GM12878 (cell line): ENCODE data around the gene RNF220. TPM values are rescaled to one million over a fixed set of nuclear protein-coding genes. Genes with fewer than 3 reads are reported as not detected.

Experiments
- ATAC-seq: fragments of 200-7000 bp; cut with Tn5 transposase; 3 replicates; pipeline ENCODE4 v1.9.1; 2020; ENCODE audit warnings: mild to moderate bottlenecking, moderate library complexity
- BruUV-seq: library from RNA; stranded (reverse); fragments of 400-500 nt; replicated peaks from 2 replicates; lab custom pipeline; 2021; lab: Mats Ljungman, UMichigan
- CTCF ChIA-PET: fragments of 300-600 bp; sonication (Branson Sonifier 250); formaldehyde crosslinking; extraction: SDS; loops from one replicate; lab custom pipeline; 2021; ENCODE audit warnings: inconsistent platforms; lab: Yijun Ruan, JAX
- POLR2A ChIA-PET: fragments of 350-600 bp; formaldehyde crosslinking; extraction: SDS; loops from one replicate; lab custom pipeline; 2021; ENCODE audit warnings: inconsistent platforms; lab: Charles Lee
- RAD21 ChIA-PET: fragments of 300-600 bp; sonication (Branson Sonifier 250); formaldehyde crosslinking; loops from one replicate; lab custom pipeline; 2023; ENCODE audit warnings: antibody characterized with exemption; ENCODE audit not compliant: unreplicated experiment; lab: Charles Lee
- SMC1A ChIA-PET: fragments of 300-600 bp; sonication (Branson Sonifier 250); formaldehyde crosslinking; loops from one replicate; lab custom pipeline; 2023; ENCODE audit not compliant: unreplicated experiment, uncharacterized antibody; lab: Charles Lee
- DNase-seq: peaks from one replicate; pipeline ENCODE4 v3.0.0-alpha.2; 2011; ENCODE audit warnings: low read depth, low spot score
- FAIRE-seq: peaks from 3 replicates; lab custom pipeline; 2011; peaks lifted over from hg19 to GRCh38; lab: Jason Lieb, UNC
- H2AFZ ChIP-seq: 2 replicates; pipeline ENCODE4 v1.6.0; 2011; ENCODE audit warnings: low read depth, low read length, control low read depth; ENCODE audit not compliant: control insufficient read depth
- H3K27ac ChIP-seq: 2 replicates; pipeline ENCODE4 v1.5.1; 2011; ENCODE audit warnings: control low read depth; ENCODE audit not compliant: control insufficient read depth, insufficient read depth
- H3K27me3 ChIP-seq, 2 experiments: replicated peaks in 1 of 2; 2 replicates each; pipeline versions ENCODE4 v1.6.0 to v1.6.1; 2011; ENCODE audit warnings: low read length in 1 of 2; ENCODE audit not compliant: control insufficient read depth in 2 of 2, insufficient read depth in 2 of 2
- H3K36me3 ChIP-seq, 2 experiments: 2 replicates each; pipeline ENCODE4 v1.5.1; 2011; ENCODE audit warnings: low read length in 1 of 2; ENCODE audit not compliant: control insufficient read depth in 2 of 2, insufficient read depth in 2 of 2
- H3K4me1 ChIP-seq: 2 replicates; pipeline ENCODE4 v1.6.1; 2011; ENCODE audit warnings: mild to moderate bottlenecking, low read length, moderate library complexity, mixed read lengths; ENCODE audit not compliant: control insufficient read depth, insufficient read depth
- H3K4me2 ChIP-seq: 2 replicates; pipeline ENCODE4 v1.6.0; 2011; ENCODE audit warnings: control low read depth; ENCODE audit not compliant: control insufficient read depth, insufficient read depth
- H3K4me3 ChIP-seq: fragments of 200-600 bp; sonication (generic); 2 replicates; pipeline ENCODE4 v1.5.1; 2016
- H3K79me2 ChIP-seq: 2 replicates; pipeline ENCODE4 v1.6.0; 2011; ENCODE audit warnings: low read length; ENCODE audit not compliant: control insufficient read depth, insufficient read depth
- H3K9ac ChIP-seq: 2 replicates; pipeline ENCODE4 v1.8.0; 2011; ENCODE audit warnings: low read length, control low read depth, mixed read lengths; ENCODE audit not compliant: control insufficient read depth, insufficient read depth
- H3K9me3 ChIP-seq: replicated peaks from 3 replicates; pipeline ENCODE4 v1.5.1; 2011; ENCODE audit warnings: mild to moderate bottlenecking, low read length; ENCODE audit not compliant: control insufficient read depth, insufficient read depth
- H4K20me1 ChIP-seq: 2 replicates; pipeline ENCODE4 v1.6.0; 2011; ENCODE audit not compliant: control insufficient read depth, insufficient read depth
- BCL11A ChIP-seq: IDR thresholded peaks from 2 replicates; pipeline ENCODE4 v1.6.1; 2011; ENCODE audit warnings: low read depth, low read length
- BCLAF1 ChIP-seq: fragments of 450-650 bp; IDR thresholded peaks from 2 replicates; pipeline ENCODE4 v1.6.1; 2017; ENCODE audit warnings: antibody characterized with exemption, mild to moderate bottlenecking, moderate library complexity
- DPF2 ChIP-seq: fragments of 450-650 bp; IDR thresholded peaks from 2 replicates; pipeline ENCODE4 v1.6.1; 2017; ENCODE audit warnings: mild to moderate bottlenecking
- JUNB ChIP-seq: IDR thresholded peaks from 2 replicates; pipeline ENCODE4 v1.6.1; 2016; ENCODE audit warnings: antibody characterized with exemption, mild to moderate bottlenecking
- MYB ChIP-seq: fragments of 150-350 bp; IDR thresholded peaks from 2 replicates; pipeline ENCODE4 v1.6.1; 2014; ENCODE audit warnings: mild to moderate bottlenecking, low read depth, low read length, borderline replicate concordance
- NR2C1 ChIP-seq: fragments of 450-650 bp; IDR thresholded peaks from 2 replicates; pipeline ENCODE4 v1.6.1; 2017; ENCODE audit warnings: antibody characterized with exemption, mild to moderate bottlenecking, moderate library complexity
- PAX5 ChIP-seq: IDR thresholded peaks from 2 replicates; pipeline ENCODE4 v1.6.1; 2011; ENCODE audit warnings: low read depth, low read length, borderline replicate concordance
- PML ChIP-seq: IDR thresholded peaks from 2 replicates; pipeline ENCODE4 v1.6.1; 2012; ENCODE audit warnings: low read length, inconsistent platforms
- RB1 ChIP-seq: fragments of 450-650 bp; formaldehyde crosslinking; IDR thresholded peaks from 2 replicates; pipeline ENCODE4 v1.6.1; 2017; ENCODE audit warnings: mild to moderate bottlenecking, borderline replicate concordance
- RELA ChIP-seq: fragments of 450-650 bp; IDR thresholded peaks from 2 replicates; pipeline ENCODE4 v1.8.0; 2014; ENCODE audit warnings: borderline replicate concordance; ENCODE audit not compliant: partially characterized antibody
- STAT1 ChIP-seq: fragments of 450-650 bp; conservative IDR thresholded peaks from 2 replicates; pipeline ENCODE4 v1.6.1; 2014; ENCODE audit warnings: antibody characterized with exemption, mild to moderate bottlenecking
- SUPT20H ChIP-seq: IDR thresholded peaks from 2 replicates; pipeline ENCODE4 v1.6.1; 2011; ENCODE audit warnings: low read depth, mild to moderate bottlenecking, low read length, moderate library complexity, borderline replicate concordance; ENCODE audit not compliant: control insufficient read depth
- SUZ12 ChIP-seq: fragments of 200-600 bp; sonication (generic); IDR thresholded peaks from one replicate; pipeline ENCODE4 v1.6.1; 2018; ENCODE audit warnings: antibody characterized with exemption, mild to moderate bottlenecking; ENCODE audit not compliant: unreplicated experiment
- TCF7 ChIP-seq: IDR thresholded peaks from 2 replicates; pipeline ENCODE4 v1.6.1; 2014; ENCODE audit warnings: antibody characterized with exemption, borderline replicate concordance
- WGBS: methylation state at CpG from one replicate; pipeline ENCODE4 v1.1.6; 2016; ENCODE audit warnings: low lambda C conversion rate; ENCODE audit not compliant: insufficient replicate concordance, insufficient coverage; ENCODE audit errors: missing lambda C conversion rate; 5-methylcytosine and 5-hydroxymethylcytosine counted together
- in situ Hi-C: fragments of 300-500 bp; cut with MboI; formaldehyde crosslinking; loops from 9 replicates; pipeline ENCODE4 v1.14.3; 2018; ENCODE audit warnings: mixed read lengths
- intact Hi-C: fragments of 100-400 bp; cut with micrococcal nuclease; formaldehyde crosslinking; loops from one replicate; pipeline ENCODE4 v1.14.2; 2022; ENCODE audit not compliant: unreplicated experiment
- polyA plus RNA-seq, 11 experiments: library from polyadenylated mRNA; depleted of rRNA in 4 of 11; unstranded in 6 of 11; stranded (reverse) in 5 of 11; fragments of >200 nt; fragmentation: Nextera tagmentation in 4 of 11; fragmentation: Illumina TruSeq in 1 of 11; extraction: Ambion mirVana in 4 of 11; extraction: Trizol in 1 of 11; gene quantifications; 1 replicate in 1 of 11; 2 replicates in 10 of 11; pipeline versions ENCODE4 v1.2.1 to v1.2.3, GENCODE V29; 2011 to 2016; ENCODE audit warnings: inconsistent platforms in 2 of 11, missing spikeins in 2 of 11, low read depth in 1 of 11
- total RNA-seq, 4 experiments: library from RNA; depleted of rRNA in 3 of 4; stranded (reverse); fragments of >200 nt in 3 of 4; fragmentation: Illumina TruSeq in 1 of 4; extraction: Trizol in 1 of 4; gene quantifications; 2 replicates each; pipeline versions ENCODE4 v1.2.1 to v1.2.3, GENCODE V29; 2013 to 2021
- TF ChIP-seq, protein P1 (sequence below): fragments of 450-650 bp; IDR thresholded peaks from 2 replicates; pipeline ENCODE4 v1.6.1; 2018; ENCODE audit warnings: mild to moderate bottlenecking, low read depth, moderate library complexity; ENCODE audit not compliant: partially characterized antibody
- TF ChIP-seq, protein P2 (sequence below): fragments of 450-650 bp; IDR thresholded peaks from 2 replicates; pipeline ENCODE4 v1.6.1; 2016; ENCODE audit warnings: mild to moderate bottlenecking
- TF ChIP-seq, protein P3 (sequence below): IDR thresholded peaks from 2 replicates; pipeline ENCODE4 v1.6.1; 2011; ENCODE audit warnings: low read depth, low read length, improper control_type of control experiment, borderline replicate concordance

Gene RNF220
- total and polyA plus RNA-seq, 10 of the 15 experiments (the other 5 are each of a cell fraction or from before 2014, with no cell fraction given) = 4.6 to 84.1 (median 53.7) TPM

DNA sequence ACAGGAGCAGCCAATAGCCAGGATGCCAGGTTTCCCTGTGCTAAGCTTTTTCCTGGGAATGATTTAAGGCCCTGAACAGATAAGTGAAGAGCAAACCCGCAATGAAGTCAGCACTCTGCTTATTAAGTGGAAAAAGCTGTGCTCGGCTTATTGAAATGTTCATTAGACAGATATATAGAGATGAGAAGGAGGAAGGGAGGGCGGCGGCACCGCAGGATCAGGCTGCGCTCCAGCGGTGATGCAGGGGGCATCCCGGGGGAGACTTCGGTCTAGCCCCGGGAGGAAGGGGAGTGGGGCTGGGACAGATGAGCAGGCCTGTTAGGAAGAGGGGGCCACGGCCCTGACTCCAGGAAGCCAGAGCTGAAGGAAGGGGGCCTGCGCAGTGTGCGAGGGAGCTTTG, 154.3 kb downstream of the RNF220 start (continued):
- TF ChIP-seq, protein P1, sequence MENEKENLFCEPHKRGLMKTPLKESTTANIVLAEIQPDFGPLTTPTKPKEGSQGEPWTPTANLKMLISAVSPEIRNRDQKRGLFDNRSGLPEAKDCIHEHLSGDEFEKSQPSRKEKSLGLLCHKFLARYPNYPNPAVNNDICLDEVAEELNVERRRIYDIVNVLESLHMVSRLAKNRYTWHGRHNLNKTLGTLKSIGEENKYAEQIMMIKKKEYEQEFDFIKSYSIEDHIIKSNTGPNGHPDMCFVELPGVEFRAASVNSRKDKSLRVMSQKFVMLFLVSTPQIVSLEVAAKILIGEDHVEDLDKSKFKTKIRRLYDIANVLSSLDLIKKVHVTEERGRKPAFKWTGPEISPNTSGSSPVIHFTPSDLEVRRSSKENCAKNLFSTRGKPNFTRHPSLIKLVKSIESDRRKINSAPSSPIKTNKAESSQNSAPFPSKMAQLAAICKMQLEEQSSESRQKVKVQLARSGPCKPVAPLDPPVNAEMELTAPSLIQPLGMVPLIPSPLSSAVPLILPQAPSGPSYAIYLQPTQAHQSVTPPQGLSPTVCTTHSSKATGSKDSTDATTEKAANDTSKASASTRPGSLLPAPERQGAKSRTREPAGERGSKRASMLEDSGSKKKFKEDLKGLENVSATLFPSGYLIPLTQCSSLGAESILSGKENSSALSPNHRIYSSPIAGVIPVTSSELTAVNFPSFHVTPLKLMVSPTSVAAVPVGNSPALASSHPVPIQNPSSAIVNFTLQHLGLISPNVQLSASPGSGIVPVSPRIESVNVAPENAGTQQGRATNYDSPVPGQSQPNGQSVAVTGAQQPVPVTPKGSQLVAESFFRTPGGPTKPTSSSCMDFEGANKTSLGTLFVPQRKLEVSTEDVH = no peak
- no peak for TF ChIP-seq SUZ12
- TF ChIP-seq NR2C1 = no peak
- no peak for TF ChIP-seq JUNB
- no peak for TF ChIP-seq RELA
- no peak for TF ChIP-seq PAX5

DNA sequence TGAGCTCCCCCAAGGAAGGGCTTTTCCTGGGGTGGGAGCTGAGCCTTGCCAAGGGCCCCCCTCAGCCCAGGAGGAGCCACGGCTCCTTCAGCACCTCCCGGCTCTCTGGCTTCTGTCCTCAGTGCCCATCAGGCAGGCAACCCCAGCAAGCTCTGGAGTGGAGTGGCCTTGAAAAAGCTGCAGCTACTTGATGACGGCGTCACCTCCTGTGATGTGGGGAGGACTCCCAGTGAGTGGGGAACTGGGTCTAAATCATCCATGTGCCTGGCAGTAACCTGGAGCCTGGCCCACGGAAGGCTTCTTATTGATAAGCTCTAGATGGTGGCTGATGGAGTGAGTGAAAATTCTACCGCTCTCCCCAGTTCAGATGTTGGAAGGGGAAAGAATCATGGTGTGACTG, 154.9 kb downstream of the RNF220 start:
- Histone ChIP-seq H4K20me1 (no peaks in the 10 kb centered on the region), H2AFZ (no peak overlapping the region), H3K36me3 (no peaks in the 10 kb centered on the region), H3K9ac (no peak overlapping the region), H3K4me2 (no peak overlapping the region), H3K79me2 (no peaks in the 10 kb centered on the region), H3K4me3 (no peak overlapping the region), H3K27ac (no peak overlapping the region), H3K27me3 (peaks cover 3 to 5% of the 10 kb centered on the region in 2 experiments; a peak in 3 of 4 replicates), H3K4me1 (no peaks in the 10 kb centered on the region), H3K9me3 (no peaks in the 10 kb centered on the region)
- DNase-seq (no peak), FAIRE-seq (no peak), ATAC-seq (no peak)
- RAD21 ChIA-PET = no interaction called here
- CTCF ChIA-PET = interaction anchor here (1.1 to 1.3 kb wide), 2 partner anchors 12 to 48 kb away, joined by 4 read pairs; no protein-coding TSS in a partner anchor
- intact Hi-C loops = no loop called here
- SMC1A ChIA-PET = interaction anchor here (0.5 kb wide), 1 partner anchor 25 kb away, joined by 3 read pairs; no protein-coding TSS in a partner anchor
- in situ Hi-C loops = no loop called here
- 55% methylated on average over 6 of the region's 6 CpGs for WGBS
- BruUV-seq = no TSS peak
- POLR2A ChIA-PET = no interaction called here
- TF ChIP-seq BCL11A (no peak), BCLAF1 (no peak), MYB (no peak), SUPT20H (no peak), PML (no peak), STAT1 (no peak), RB1 (no peak), DPF2 (no peak), TCF7 (no peak)
- TF ChIP-seq, protein P2, sequence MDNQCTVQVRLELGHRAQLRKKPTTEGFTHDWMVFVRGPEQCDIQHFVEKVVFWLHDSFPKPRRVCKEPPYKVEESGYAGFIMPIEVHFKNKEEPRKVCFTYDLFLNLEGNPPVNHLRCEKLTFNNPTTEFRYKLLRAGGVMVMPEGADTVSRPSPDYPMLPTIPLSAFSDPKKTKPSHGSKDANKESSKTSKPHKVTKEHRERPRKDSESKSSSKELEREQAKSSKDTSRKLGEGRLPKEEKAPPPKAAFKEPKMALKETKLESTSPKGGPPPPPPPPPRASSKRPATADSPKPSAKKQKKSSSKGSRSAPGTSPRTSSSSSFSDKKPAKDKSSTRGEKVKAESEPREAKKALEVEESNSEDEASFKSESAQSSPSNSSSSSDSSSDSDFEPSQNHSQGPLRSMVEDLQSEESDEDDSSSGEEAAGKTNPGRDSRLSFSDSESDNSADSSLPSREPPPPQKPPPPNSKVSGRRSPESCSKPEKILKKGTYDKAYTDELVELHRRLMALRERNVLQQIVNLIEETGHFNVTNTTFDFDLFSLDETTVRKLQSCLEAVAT = no peak
- TF ChIP-seq, protein P3, sequence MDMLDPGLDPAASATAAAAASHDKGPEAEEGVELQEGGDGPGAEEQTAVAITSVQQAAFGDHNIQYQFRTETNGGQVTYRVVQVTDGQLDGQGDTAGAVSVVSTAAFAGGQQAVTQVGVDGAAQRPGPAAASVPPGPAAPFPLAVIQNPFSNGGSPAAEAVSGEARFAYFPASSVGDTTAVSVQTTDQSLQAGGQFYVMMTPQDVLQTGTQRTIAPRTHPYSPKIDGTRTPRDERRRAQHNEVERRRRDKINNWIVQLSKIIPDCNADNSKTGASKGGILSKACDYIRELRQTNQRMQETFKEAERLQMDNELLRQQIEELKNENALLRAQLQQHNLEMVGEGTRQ = no peak
